ENCODE data around the gene GABARAPL1.
A peak's percentile ranks its signal among the peaks of the same experiment; 100 is the strongest.
"Not testable (repeated sequence)": the region's sequence is repeated elsewhere in the genome, so short reads cannot be mapped to it uniquely, and the experiment has no call there.

Gene GABARAPL1

GRCh38 chr12:10182354-10183049 lies 30.2 kb upstream of the GABARAPL1 start:
- H3K4me3 Mint-ChIP-seq: no peak overlapping the region
- TF ChIP-seq CTCF (IDR thresholded peaks at IDR 0.05): no peak
- peaks cover 14% of the 10 kb centered on the region for H3K27me3 Mint-ChIP-seq (ENCODE audit: low read depth, poor library complexity)
- peaks cover 8% of the 10 kb centered on the region for H3K4me1 Mint-ChIP-seq
- no peaks in the 10 kb centered on the region for H3K36me3 Mint-ChIP-seq (ENCODE audit: low read depth)
- no peaks in the 10 kb centered on the region for H3K9me3 Mint-ChIP-seq
- no peak for DNase-seq
- H3K27ac Mint-ChIP-seq: no peak overlapping the region

GRCh38 chr12:10184261-10184843 lies 28.3 kb upstream of the GABARAPL1 start:
- Mint-ChIP-seq H3K4me3 (no peak overlapping the region), H3K27ac (no peak overlapping the region), H3K36me3 (ENCODE audit: low read depth) (no peaks in the 10 kb centered on the region), H3K9me3 (no peaks in the 10 kb centered on the region), H3K27me3 (ENCODE audit: low read depth, poor library complexity) (peaks cover 14% of the 10 kb centered on the region), H3K4me1 (peaks cover 2% of the 10 kb centered on the region)
- no peak for DNase-seq
- TF ChIP-seq CTCF (IDR thresholded peaks at IDR 0.05): no peak

- Mint-ChIP-seq H3K27me3 (ENCODE audit: low read depth, poor library complexity) (peaks cover 19% of the 10 kb centered on the region), H3K4me1 (no peaks in the 10 kb centered on the region), H3K4me3 (no peak overlapping the region), H3K27ac (no peak overlapping the region), H3K36me3 (ENCODE audit: low read depth) (no peaks in the 10 kb centered on the region), H3K9me3 (no peaks in the 10 kb centered on the region)
- DNase-seq: no peak
- no peak for TF ChIP-seq CTCF (IDR thresholded peaks at IDR 0.05)
Observed at GRCh38 chr12:10186299-10186698, 26.4 kb upstream of the GABARAPL1 start.

- not testable (repeated sequence) for H3K4me3 Mint-ChIP-seq; H3K9me3 Mint-ChIP-seq; DNase-seq; H3K36me3 Mint-ChIP-seq (ENCODE audit: low read depth); H3K4me1 Mint-ChIP-seq
- peak overlapping the region; percentile 51 for H3K27ac Mint-ChIP-seq
- H3K27me3 Mint-ChIP-seq (ENCODE audit: low read depth, poor library complexity): peaks cover 19% of the 10 kb centered on the region
Observed at GRCh38 chr12:10186958-10187357, 25.7 kb upstream of the GABARAPL1 start.

- no peak for DNase-seq
- Mint-ChIP-seq H3K9me3 (peaks cover 5% of the 10 kb centered on the region), H3K4me1 (no peaks in the 10 kb centered on the region), H3K36me3 (ENCODE audit: low read depth) (no peaks in the 10 kb centered on the region), H3K27ac (peak overlapping the region; percentile 49), H3K4me3 (no peak overlapping the region), H3K27me3 (ENCODE audit: low read depth, poor library complexity) (peaks cover 18% of the 10 kb centered on the region)
- TF ChIP-seq CTCF (IDR thresholded peaks at IDR 0.05): no peak
Observed at GRCh38 chr12:10189653-10190052, 23.0 kb upstream of the GABARAPL1 start.

- Mint-ChIP-seq H3K27ac (no peak overlapping the region), H3K4me3 (no peak overlapping the region), H3K9me3 (peaks cover 5% of the 10 kb centered on the region), H3K27me3 (ENCODE audit: low read depth, poor library complexity) (peaks cover 15% of the 10 kb centered on the region), H3K36me3 (ENCODE audit: low read depth) (no peaks in the 10 kb centered on the region), H3K4me1 (no peaks in the 10 kb centered on the region)
- peak; percentile 35 for DNase-seq
- TF ChIP-seq CTCF (IDR thresholded peaks at IDR 0.05): peak; percentile 58
Observed at GRCh38 chr12:10190558-10191388, 21.9 kb upstream of the GABARAPL1 start.
